HG03039 (cell line): ENCODE results near the gene TNPO2.
A peak's percentile ranks its signal among the peaks of the same experiment; 100 is the strongest.
"Not testable (repeated sequence)": the region's sequence is repeated elsewhere in the genome, so short reads cannot be mapped to it uniquely, and the experiment has no call there.

ENCODE experiments used
- ATAC-seq: cut with Tn5 transposase; IDR thresholded peaks from one replicate; pipeline ENCODE4 v1.9.1; 2021; ENCODE audit warnings: mild to moderate bottlenecking, moderate library complexity; ENCODE audit not compliant: unreplicated experiment

Gene TNPO2

GRCh38 chr19:12706332-12706718, 17.4 kb downstream of the TNPO2 start:
- ATAC-seq: no peak

- no peak for ATAC-seq
These were observed 17.9 kb downstream of the TNPO2 start for GRCh38 chr19:12705654-12706331.

- no peak for ATAC-seq
These were observed 18.6 kb downstream of the TNPO2 start for GRCh38 chr19:12705169-12705568.

GRCh38 chr19:12703046-12703445, 20.7 kb downstream of the TNPO2 start:
- no peak for ATAC-seq

GRCh38 chr19:12701596-12702282, 22.0 kb downstream of the TNPO2 start:
- no peak for ATAC-seq

- ATAC-seq: no peak
These were observed 25.6 kb downstream of the TNPO2 start for GRCh38 chr19:12698138-12698537.

GRCh38 chr19:12697425-12697824, 26.3 kb downstream of the TNPO2 start:
- ATAC-seq: not testable (repeated sequence)

- no peak for ATAC-seq
These were observed 27.1 kb downstream of the TNPO2 start, which contains the start of gene FBXW9 for GRCh38 chr19:12696366-12697335. Gene FBXW9 (minus strand): TSS chr19:12696631. CDS start chr19:12696581, 50 bp downstream.

GRCh38 chr19:12695997-12696365, 27.8 kb downstream of the TNPO2 start:
- ATAC-seq: no peak

- no peak for ATAC-seq
These were observed 28.2 kb downstream of the TNPO2 start for GRCh38 chr19:12695514-12695913.

- no peak for ATAC-seq
These were observed 28.6 kb downstream of the TNPO2 start for GRCh38 chr19:12695096-12695495.

- ATAC-seq: no peak
These were observed 29.1 kb downstream of the TNPO2 start for GRCh38 chr19:12694641-12695040.

GRCh38 chr19:12692960-12693359, 30.8 kb downstream of the TNPO2 start:
- no peak for ATAC-seq

GRCh38 chr19:12689581-12690216, 34.0 kb downstream of the TNPO2 start:
- ATAC-seq: no peak

GRCh38 chr19:12689012-12689411, 34.7 kb downstream of the TNPO2 start:
- ATAC-seq: no peak

- no peak for ATAC-seq
These were observed 36.1 kb downstream of the TNPO2 start, which contains the start of gene GNG14 for GRCh38 chr19:12687496-12688196. Gene GNG14 (plus strand): TSS chr19:12687998. CDS start chr19:12688049, 51 bp downstream.

GRCh38 chr19:12685831-12686230, 37.9 kb downstream of the TNPO2 start:
- no peak for ATAC-seq

GRCh38 chr19:12681074-12681987, 42.4 kb downstream of the TNPO2 start, which contains the start of gene DHPS:
Gene DHPS (minus strand): TSS chr19:12681880. CDS start chr19:12681766, 114 bp downstream.
- ATAC-seq: peak; percentile 52

- ATAC-seq: no peak
These were observed 43.7 kb downstream of the TNPO2 start for GRCh38 chr19:12680034-12680433.
